SIG-M5 treated with dmso at 0.1 percent for 504 hours (cell line): Measurements from ENCODE around the gene CELSR2.

Experiments
- DNase-seq: peaks from one replicate; lab custom pipeline; 2025; ENCODE audit not compliant: unreplicated experiment; lab: John Stamatoyannopoulos, UW

CELSR2 gene

GRCh38 chr1:109251277-109252166, 2.2 kb downstream of the CELSR2 start:
- no peak for DNase-seq

- DNase-seq = no peak
These were observed 3.0 kb downstream of the CELSR2 start for GRCh38 chr1:109252167-109252892.

- DNase-seq = no peak
These were observed 3.8 kb downstream of the CELSR2 start for GRCh38 chr1:109252893-109253802.

- no peak for DNase-seq
These were observed 4.7 kb downstream of the CELSR2 start for GRCh38 chr1:109253803-109254620.

- no peak for DNase-seq
These were observed 5.3 kb downstream of the CELSR2 start for GRCh38 chr1:109254621-109255096.

GRCh38 chr1:109255097-109255651, 5.8 kb downstream of the CELSR2 start:
- no peak for DNase-seq

- no peak for DNase-seq
These were observed 6.3 kb downstream of the CELSR2 start for GRCh38 chr1:109255678-109256077.

- no peak for DNase-seq
These were observed 6.7 kb downstream of the CELSR2 start for GRCh38 chr1:109256085-109256484.

GRCh38 chr1:109256971-109257681, 7.8 kb downstream of the CELSR2 start:
- DNase-seq = no peak

- no peak for DNase-seq
These were observed 8.5 kb downstream of the CELSR2 start for GRCh38 chr1:109257682-109258421.

GRCh38 chr1:109258481-109259466, 9.4 kb downstream of the CELSR2 start:
- no peak for DNase-seq

- no peak for DNase-seq
These were observed 10.6 kb downstream of the CELSR2 start for GRCh38 chr1:109259674-109260557.

- no peak for DNase-seq
These were observed 11.7 kb downstream of the CELSR2 start for GRCh38 chr1:109261006-109261405.

- DNase-seq = no peak
These were observed 12.2 kb downstream of the CELSR2 start for GRCh38 chr1:109261578-109261977.

GRCh38 chr1:109262231-109263055, 13.1 kb downstream of the CELSR2 start:
- no peak for DNase-seq

- DNase-seq = no peak
These were observed 13.9 kb downstream of the CELSR2 start for GRCh38 chr1:109263234-109263596.
